TTC549 (cell line): Measurements from ENCODE around the gene TXN2.
"Not testable (repeated sequence)": the region's sequence is repeated elsewhere in the genome, so short reads cannot be mapped to it uniquely, and the experiment has no call there.

Experiments used
- FAIRE-seq: peaks from 2 replicates; lab custom pipeline; 2012; peaks lifted over from hg19 to GRCh38; lab: Jason Lieb, UNC

The TXN2 gene

GRCh38 chr22:36455571-36456463, 25.6 kb downstream of the TXN2 start:
- no peak for FAIRE-seq

- no peak for FAIRE-seq
Measured at GRCh38 chr22:36454916-36455570, 26.4 kb downstream of the TXN2 start.

- no peak for FAIRE-seq
Measured at GRCh38 chr22:36453855-36454378, 27.5 kb downstream of the TXN2 start.

- not testable (repeated sequence) for FAIRE-seq
Measured at GRCh38 chr22:36452978-36453607, 28.3 kb downstream of the TXN2 start.

- FAIRE-seq = no peak
Measured at GRCh38 chr22:36452250-36452977, 29.0 kb downstream of the TXN2 start.

- not testable (repeated sequence) for FAIRE-seq
Measured at GRCh38 chr22:36450923-36451322, 30.5 kb downstream of the TXN2 start.

- no peak for FAIRE-seq
Measured at GRCh38 chr22:36449596-36450175, 31.8 kb downstream of the TXN2 start.

GRCh38 chr22:36447632-36448031, 33.8 kb downstream of the TXN2 start:
- FAIRE-seq = no peak

- FAIRE-seq = no peak
Measured at GRCh38 chr22:36445158-36445668, 36.2 kb downstream of the TXN2 start.

GRCh38 chr22:36443198-36443770, 38.2 kb downstream of the TXN2 start:
- FAIRE-seq = no peak

GRCh38 chr22:36442506-36443197, 38.8 kb downstream of the TXN2 start:
- FAIRE-seq = no peak

- FAIRE-seq = no peak
Measured at GRCh38 chr22:36440429-36441002, 40.9 kb downstream of the TXN2 start.

- FAIRE-seq = no peak
Measured at GRCh38 chr22:36439481-36440271, 41.8 kb downstream of the TXN2 start.

- FAIRE-seq = no peak
Measured at GRCh38 chr22:36435516-36436415, 45.7 kb downstream of the TXN2 start.

- FAIRE-seq = no peak
Measured at GRCh38 chr22:36433318-36434231, 47.9 kb downstream of the TXN2 start.

- FAIRE-seq = no peak
Measured at GRCh38 chr22:36432592-36433317, 48.7 kb downstream of the TXN2 start.
